AG10803 (cell line): Measurements from ENCODE around the gene ERN1.

Source experiments
- DNase-seq: peaks from one replicate; pipeline ENCODE4 v3.0.0; 2010; ENCODE audit warnings: low read depth
- H3K4me3 ChIP-seq: 2 replicates; pipeline ENCODE4 v1.5.1; 2011; ENCODE audit warnings: mild to moderate bottlenecking, low read length, control low read depth
- TF ChIP-seq, protein P1 (sequence below): conservative IDR thresholded peaks from 2 replicates; pipeline ENCODE4 v1.5.1; 2011; ENCODE audit warnings: mild to moderate bottlenecking, low read length, control low read depth, inconsistent platforms

Gene ERN1

DNA sequence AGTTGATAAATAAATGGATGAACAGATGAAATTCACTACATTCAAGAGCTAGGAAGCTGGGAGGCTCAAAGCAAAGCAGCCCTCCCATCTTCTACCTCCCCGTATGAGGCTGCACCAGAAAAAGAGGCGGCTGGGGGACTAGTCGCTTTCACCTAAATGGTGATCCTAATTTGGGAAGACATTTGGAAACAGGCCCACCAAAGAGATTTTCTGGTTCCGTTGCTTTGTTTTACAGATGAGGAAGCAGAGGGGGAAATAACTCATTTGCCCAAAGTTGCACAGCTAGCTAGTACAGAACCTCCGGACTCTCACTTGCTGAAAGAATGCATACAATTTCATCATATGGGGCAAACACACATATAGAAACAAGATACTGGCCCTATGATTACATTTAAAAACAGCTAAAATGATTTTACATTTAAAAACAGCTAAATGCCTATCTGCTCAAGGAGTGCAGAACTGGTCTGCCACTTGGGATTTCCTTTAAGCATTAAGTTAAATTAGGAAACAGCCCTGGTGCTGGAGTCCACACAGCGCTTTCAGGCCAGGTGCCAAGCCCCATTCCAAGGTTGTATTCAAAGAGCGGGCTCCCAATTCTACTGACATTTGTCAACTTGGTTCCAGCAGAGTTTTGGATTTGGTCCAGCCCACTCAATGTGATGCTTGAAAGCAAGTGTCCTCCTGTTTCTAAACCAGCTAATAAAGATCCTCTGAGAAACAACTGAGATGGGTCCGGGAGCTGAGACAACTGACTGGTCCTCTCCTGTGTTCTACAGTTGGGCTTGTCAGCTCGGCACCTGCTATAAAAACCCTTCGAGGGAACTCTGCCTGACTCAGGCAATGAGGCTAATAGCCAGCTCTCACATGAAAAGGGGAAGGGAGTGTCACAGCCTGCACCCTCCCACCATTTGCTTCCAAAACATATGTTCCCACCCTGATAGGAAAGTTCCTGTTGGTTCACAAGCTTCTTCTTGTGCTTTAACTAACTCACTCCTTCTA is 11.7 kb downstream of the ERN1 start:
- TF ChIP-seq, protein P1, sequence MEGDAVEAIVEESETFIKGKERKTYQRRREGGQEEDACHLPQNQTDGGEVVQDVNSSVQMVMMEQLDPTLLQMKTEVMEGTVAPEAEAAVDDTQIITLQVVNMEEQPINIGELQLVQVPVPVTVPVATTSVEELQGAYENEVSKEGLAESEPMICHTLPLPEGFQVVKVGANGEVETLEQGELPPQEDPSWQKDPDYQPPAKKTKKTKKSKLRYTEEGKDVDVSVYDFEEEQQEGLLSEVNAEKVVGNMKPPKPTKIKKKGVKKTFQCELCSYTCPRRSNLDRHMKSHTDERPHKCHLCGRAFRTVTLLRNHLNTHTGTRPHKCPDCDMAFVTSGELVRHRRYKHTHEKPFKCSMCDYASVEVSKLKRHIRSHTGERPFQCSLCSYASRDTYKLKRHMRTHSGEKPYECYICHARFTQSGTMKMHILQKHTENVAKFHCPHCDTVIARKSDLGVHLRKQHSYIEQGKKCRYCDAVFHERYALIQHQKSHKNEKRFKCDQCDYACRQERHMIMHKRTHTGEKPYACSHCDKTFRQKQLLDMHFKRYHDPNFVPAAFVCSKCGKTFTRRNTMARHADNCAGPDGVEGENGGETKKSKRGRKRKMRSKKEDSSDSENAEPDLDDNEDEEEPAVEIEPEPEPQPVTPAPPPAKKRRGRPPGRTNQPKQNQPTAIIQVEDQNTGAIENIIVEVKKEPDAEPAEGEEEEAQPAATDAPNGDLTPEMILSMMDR: no peak
- DNase-seq: no peak
- no peak overlapping the region for H3K4me3 ChIP-seq

DNA sequence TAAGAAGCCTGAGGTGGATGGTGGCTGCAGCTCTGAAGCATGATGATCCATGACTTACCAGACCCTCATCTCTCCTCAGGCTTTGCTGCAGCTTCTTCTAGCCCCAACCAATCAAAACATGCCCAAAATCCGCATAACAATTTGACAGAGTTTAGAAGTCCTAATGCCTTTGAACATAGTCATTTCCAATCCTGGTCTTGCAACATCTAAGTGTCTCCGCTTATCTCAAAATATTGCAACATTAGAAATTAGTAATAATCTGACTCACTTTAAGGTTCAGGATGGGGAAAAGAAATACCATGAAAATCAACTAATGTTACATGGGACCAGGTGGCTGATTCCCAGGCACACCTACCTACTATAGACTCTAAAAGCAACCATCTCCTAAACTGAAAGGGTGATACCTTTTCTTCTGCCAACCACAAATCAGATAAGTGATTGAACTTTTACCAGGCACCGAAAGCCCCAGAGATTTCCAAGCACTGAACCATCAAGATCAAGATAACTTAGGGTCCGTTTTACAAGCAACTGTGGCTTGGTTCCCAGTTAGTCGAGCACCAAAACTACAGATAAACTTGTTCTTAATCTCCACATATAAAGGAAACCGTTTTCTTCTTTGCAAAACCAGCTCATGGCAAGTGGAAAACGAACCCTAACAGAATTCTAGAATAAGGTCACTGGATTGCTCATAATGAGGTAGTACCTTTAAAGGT is 14.0 kb downstream of the ERN1 start:
- TF ChIP-seq, protein P1: no peak
- no peak overlapping the region for H3K4me3 ChIP-seq
- peak; percentile 80 for DNase-seq

DNA sequence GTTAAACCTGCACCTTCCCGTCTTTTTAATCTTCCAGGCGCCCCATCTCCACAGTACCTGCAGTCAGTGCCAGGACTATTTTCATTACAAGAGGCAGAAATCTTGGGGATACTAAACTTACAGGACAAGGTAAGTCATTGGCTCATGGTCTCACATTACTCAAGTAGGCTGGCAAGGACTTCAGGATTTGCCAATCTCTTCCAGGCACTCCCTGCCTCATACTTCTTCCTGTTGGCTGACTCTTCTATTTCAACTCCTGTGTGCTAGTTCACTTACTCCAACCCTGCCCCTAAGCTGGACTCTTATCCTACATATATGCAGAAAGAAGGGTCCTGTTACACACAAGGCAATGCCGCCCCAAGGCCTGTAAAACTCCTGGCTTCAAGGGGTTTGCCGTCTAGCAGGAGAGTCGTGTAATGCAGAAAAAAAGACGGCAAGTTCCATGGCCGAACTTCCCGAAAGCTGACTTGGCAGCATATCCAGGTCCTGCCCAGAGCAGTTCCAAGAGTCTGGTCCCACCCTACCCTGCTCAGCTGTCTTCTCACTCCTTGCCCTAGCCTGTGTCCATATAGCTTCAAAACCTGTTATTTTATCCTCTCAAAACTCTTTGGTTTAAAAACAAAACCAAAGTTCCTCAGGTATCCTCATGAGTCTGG is 14.8 kb downstream of the ERN1 start:
- TF ChIP-seq, protein P1: no peak
- peak; percentile 59 for DNase-seq
- no peak overlapping the region for H3K4me3 ChIP-seq

DNA sequence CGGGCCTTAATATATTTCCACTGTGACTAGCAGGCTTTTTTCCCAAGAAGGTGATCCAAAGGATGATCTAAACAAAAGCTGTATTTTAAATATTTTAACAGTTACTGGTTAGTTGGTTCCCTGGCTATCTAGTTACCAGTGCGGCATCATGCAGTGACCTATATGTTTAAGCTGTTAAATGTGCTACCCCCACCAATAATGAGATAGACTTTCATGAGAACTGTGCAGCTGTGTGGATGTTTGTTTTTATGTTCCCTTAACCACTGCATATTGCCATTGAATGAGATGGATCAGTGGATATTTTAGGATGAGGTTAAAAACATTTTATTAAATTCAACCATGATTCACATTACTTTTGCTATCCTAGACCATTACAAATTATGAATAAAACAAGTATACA is 16.9 kb downstream of the ERN1 start:
- no peak for DNase-seq
- no peak overlapping the region for H3K4me3 ChIP-seq
- TF ChIP-seq, protein P1: no peak

DNA sequence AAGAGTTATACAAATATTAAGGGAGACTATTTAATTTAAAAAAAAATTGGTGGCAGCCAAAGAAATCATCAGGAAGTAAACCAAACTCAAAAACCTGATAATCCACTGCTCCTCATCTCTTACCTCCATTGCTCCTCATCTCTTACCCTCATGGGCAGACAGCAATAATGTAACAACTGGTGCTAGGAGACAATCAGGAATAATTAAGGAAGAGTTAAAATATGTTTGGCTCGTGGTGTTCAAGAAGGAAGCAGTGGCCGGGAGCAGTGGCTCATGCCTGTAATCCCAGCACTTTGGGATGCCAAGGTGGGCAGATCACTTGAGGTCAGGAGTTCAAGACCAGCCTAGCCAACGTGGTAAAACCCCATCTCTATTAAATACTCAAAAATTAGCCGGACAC is 18.1 kb downstream of the ERN1 start:
- no peak overlapping the region for H3K4me3 ChIP-seq
- TF ChIP-seq, protein P1: no peak

DNA sequence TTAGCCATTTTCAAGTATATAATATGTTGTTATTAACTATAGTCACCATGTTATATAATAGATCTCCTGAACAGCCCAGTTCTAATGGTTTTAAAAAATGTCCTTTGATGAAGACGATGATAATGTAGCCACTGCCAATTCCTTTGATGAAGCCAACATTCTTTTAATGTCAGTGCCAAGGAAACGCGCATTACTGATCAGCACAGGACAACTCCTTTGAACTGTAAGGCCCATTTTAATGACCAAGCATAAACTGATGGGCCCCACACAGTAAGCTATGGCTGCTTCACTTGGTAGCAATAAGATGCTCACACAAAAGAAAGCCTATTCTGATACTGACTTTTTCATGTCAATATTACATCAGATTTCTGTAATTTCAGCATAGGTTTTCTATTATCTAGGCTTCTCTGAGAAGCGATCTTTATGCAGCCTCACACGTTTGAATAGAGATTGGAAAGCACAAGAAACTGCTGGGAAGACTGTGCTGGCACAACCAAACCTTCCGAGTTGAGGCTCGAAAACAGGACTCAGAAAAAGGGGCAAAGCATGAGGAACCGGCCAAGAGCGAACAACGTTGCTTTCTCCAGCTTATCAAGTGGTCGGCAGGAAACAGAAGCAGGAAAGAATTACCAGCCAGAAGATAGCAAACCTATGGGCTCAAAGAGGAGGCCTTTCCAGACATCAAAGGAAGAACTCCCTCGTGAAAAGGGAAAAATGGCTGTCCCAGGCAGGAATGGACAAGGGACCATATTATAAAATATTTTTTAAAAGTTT is 19.4 kb downstream of the ERN1 start:
- H3K4me3 ChIP-seq: no peak overlapping the region
- DNase-seq: no peak
- TF ChIP-seq, protein P1: no peak

More for the DNA sequence above, 18.1 kb downstream of the ERN1 start:
- no peak for DNase-seq
